Panc1 (cell line): ENCODE results near the gene NTM. TPM values are rescaled to one million over a fixed set of nuclear protein-coding genes. Genes with fewer than 3 reads are reported as not detected.
"Not testable (repeated sequence)": the region's sequence is repeated elsewhere in the genome, so short reads cannot be mapped to it uniquely, and the experiment has no call there.

ENCODE experiments used
- ATAC-seq: fragments of 200-7000 bp; cut with Tn5 transposase; 2 replicates; pipeline ENCODE4 v1.9.1; 2020; ENCODE audit warnings: mild to moderate bottlenecking, moderate library complexity
- BruUV-seq: library from RNA; stranded (reverse); fragments of 400-500 nt; replicated peaks from 2 replicates; lab custom pipeline; 2021; lab: Mats Ljungman, UMichigan
- CTCF ChIA-PET: fragments of 300-600 bp; sonication (Branson Sonifier 250); formaldehyde crosslinking; loops from one replicate; lab custom pipeline; 2022; ENCODE audit warnings: antibody characterized with exemption; lab: Charles Lee
- POLR2A ChIA-PET: fragments of 300-600 bp; sonication (Branson Sonifier 250); formaldehyde crosslinking; loops from one replicate; lab custom pipeline; 2022; ENCODE audit warnings: antibody characterized with exemption; lab: Charles Lee
- DNase-seq: peaks from one replicate; pipeline ENCODE4 v3.0.0-alpha.2; 2010; ENCODE audit warnings: low read depth, low spot score
- H3K27ac ChIP-seq: 2 replicates; pipeline ENCODE4 v1.5.1; 2011; ENCODE audit warnings: mild to moderate bottlenecking, low read length, inconsistent platforms
- H3K27me3 ChIP-seq: fragments of 200-500 bp; sonication (Bioruptor generic); 2 replicates; pipeline ENCODE4 v1.6.0; 2014; ENCODE audit warnings: low read length, inconsistent platforms; ENCODE audit not compliant: control insufficient read depth, insufficient read depth
- H3K36me3 ChIP-seq: fragments of 200-500 bp; sonication (Bioruptor generic); 2 replicates; pipeline ENCODE4 v1.5.1; 2014; ENCODE audit warnings: inconsistent platforms, mild to moderate bottlenecking, low read length, moderate library complexity; ENCODE audit not compliant: control insufficient read depth, insufficient read depth
- H3K4me1 ChIP-seq: 2 replicates; pipeline ENCODE4 v1.5.1; 2011; ENCODE audit warnings: inconsistent platforms, mild to moderate bottlenecking, low read length, moderate library complexity; ENCODE audit not compliant: control insufficient read depth, insufficient read depth
- H3K4me3 ChIP-seq, 2 experiments: 2 replicates each; pipeline ENCODE4 v1.5.1; 2011 to 2012; ENCODE audit warnings: low read depth in 2 of 2, low read length in 2 of 2, mild to moderate bottlenecking in 2 of 2, inconsistent platforms in 1 of 2, moderate library complexity in 1 of 2
- H3K9me3 ChIP-seq: fragments of 200-500 bp; sonication (Bioruptor generic); 2 replicates; pipeline ENCODE4 v1.5.1; 2014; ENCODE audit warnings: low read depth, mild to moderate bottlenecking, inconsistent platforms, low read length, moderate library complexity; ENCODE audit not compliant: control insufficient read depth, insufficient read depth
- POLR2AphosphoS5 ChIP-seq: IDR thresholded peaks from 2 replicates; pipeline ENCODE4 v1.6.1; 2012; ENCODE audit warnings: mild to moderate bottlenecking, low read depth, low read length, moderate library complexity
- SIN3A ChIP-seq: IDR thresholded peaks from 2 replicates; pipeline ENCODE4 v1.6.1; 2012; ENCODE audit warnings: low read depth, mild to moderate bottlenecking, low read length, moderate library complexity, borderline replicate concordance; ENCODE audit not compliant: insufficient read depth
- TCF7L2 ChIP-seq: IDR thresholded peaks from 2 replicates; pipeline ENCODE4 v1.6.1; 2011; ENCODE audit warnings: mild to moderate bottlenecking, low read depth, low read length, inconsistent platforms
- in situ Hi-C: cut with HindIII; loops from 2 replicates; pipeline ENCODE4 v1.10.0; 2016; ENCODE audit warnings: low sequenced_read_pairs, low pct_unique_long_range_greater_than_20kb
- intact Hi-C: fragments of 100-400 bp; cut with micrococcal nuclease; formaldehyde crosslinking; loops from one replicate; pipeline ENCODE4 v1.10.0; 2022; ENCODE audit not compliant: unreplicated experiment
- total RNA-seq: library from RNA; stranded (reverse); gene quantifications from one replicate; pipeline ENCODE4 v1.2.1, GENCODE V29; 2021; ENCODE audit not compliant: unreplicated experiment
- TF ChIP-seq, protein P1 (sequence below): fragments of 450-650 bp; IDR thresholded peaks from 2 replicates; pipeline ENCODE4 v1.5.1; 2017; ENCODE audit warnings: mild to moderate bottlenecking
- TF ChIP-seq, protein P2 (sequence below), 2 experiments: IDR thresholded peaks; 2 replicates each; pipeline ENCODE4 v1.6.1; 2011 to 2012; ENCODE audit warnings: low read depth in 2 of 2, control low read depth in 1 of 2, low read length in 1 of 2, mild to moderate bottlenecking in 1 of 2, moderate library complexity in 1 of 2; ENCODE audit not compliant: insufficient read depth in 1 of 2

Gene NTM
- total RNA-seq, 1 experiment from 2014 or later: 0.10 TPM

DNA sequence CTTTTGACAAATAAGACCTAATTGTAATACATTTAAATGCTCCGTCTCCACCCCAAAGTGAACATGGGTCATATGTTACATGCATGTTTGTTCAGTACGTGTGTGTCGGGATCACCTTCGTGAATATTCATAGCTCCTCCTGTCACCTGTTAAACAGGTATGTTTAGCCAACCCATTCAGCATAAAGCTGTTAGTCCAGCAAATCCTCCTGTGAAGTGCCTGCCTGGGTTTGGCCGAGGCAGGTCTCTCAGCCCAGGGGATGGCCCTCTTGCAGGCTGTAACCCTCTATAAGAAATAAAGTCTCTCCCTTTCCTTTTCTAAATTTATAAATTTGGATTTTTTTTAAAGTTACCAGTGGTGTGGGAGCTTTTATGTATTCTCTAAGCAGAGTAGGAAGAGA, 38.9 kb upstream of the NTM start:
- ChIA-PET CTCF (no interaction called here), POLR2A (no interaction called here)
- no peaks in the 10 kb centered on the region for H3K4me1 ChIP-seq
- no peak for ATAC-seq
- no peaks in the 10 kb centered on the region for H3K9me3 ChIP-seq
- BruUV-seq: no TSS peak
- no peak overlapping the region for H3K27ac ChIP-seq
- H3K4me3 ChIP-seq: no peak overlapping the region
- no peak for DNase-seq
- no peaks in the 10 kb centered on the region for H3K27me3 ChIP-seq
- in situ Hi-C loops (no loop called here), intact Hi-C loops (no loop called here)
- no peak for TF ChIP-seq SIN3A
- TF ChIP-seq, protein P1, sequence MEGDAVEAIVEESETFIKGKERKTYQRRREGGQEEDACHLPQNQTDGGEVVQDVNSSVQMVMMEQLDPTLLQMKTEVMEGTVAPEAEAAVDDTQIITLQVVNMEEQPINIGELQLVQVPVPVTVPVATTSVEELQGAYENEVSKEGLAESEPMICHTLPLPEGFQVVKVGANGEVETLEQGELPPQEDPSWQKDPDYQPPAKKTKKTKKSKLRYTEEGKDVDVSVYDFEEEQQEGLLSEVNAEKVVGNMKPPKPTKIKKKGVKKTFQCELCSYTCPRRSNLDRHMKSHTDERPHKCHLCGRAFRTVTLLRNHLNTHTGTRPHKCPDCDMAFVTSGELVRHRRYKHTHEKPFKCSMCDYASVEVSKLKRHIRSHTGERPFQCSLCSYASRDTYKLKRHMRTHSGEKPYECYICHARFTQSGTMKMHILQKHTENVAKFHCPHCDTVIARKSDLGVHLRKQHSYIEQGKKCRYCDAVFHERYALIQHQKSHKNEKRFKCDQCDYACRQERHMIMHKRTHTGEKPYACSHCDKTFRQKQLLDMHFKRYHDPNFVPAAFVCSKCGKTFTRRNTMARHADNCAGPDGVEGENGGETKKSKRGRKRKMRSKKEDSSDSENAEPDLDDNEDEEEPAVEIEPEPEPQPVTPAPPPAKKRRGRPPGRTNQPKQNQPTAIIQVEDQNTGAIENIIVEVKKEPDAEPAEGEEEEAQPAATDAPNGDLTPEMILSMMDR: no peak
- TF ChIP-seq, protein P2, sequence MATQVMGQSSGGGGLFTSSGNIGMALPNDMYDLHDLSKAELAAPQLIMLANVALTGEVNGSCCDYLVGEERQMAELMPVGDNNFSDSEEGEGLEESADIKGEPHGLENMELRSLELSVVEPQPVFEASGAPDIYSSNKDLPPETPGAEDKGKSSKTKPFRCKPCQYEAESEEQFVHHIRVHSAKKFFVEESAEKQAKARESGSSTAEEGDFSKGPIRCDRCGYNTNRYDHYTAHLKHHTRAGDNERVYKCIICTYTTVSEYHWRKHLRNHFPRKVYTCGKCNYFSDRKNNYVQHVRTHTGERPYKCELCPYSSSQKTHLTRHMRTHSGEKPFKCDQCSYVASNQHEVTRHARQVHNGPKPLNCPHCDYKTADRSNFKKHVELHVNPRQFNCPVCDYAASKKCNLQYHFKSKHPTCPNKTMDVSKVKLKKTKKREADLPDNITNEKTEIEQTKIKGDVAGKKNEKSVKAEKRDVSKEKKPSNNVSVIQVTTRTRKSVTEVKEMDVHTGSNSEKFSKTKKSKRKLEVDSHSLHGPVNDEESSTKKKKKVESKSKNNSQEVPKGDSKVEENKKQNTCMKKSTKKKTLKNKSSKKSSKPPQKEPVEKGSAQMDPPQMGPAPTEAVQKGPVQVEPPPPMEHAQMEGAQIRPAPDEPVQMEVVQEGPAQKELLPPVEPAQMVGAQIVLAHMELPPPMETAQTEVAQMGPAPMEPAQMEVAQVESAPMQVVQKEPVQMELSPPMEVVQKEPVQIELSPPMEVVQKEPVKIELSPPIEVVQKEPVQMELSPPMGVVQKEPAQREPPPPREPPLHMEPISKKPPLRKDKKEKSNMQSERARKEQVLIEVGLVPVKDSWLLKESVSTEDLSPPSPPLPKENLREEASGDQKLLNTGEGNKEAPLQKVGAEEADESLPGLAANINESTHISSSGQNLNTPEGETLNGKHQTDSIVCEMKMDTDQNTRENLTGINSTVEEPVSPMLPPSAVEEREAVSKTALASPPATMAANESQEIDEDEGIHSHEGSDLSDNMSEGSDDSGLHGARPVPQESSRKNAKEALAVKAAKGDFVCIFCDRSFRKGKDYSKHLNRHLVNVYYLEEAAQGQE (IDR thresholded peaks at IDR 0.05; ENCODE audit: insufficient read depth in 1 of 2, low read depth in 2 of 2, low read length in 1 of 2): no peak
- TF ChIP-seq POLR2AphosphoS5: no peak
- no peak for TF ChIP-seq TCF7L2
- no peaks in the 10 kb centered on the region for H3K36me3 ChIP-seq

DNA sequence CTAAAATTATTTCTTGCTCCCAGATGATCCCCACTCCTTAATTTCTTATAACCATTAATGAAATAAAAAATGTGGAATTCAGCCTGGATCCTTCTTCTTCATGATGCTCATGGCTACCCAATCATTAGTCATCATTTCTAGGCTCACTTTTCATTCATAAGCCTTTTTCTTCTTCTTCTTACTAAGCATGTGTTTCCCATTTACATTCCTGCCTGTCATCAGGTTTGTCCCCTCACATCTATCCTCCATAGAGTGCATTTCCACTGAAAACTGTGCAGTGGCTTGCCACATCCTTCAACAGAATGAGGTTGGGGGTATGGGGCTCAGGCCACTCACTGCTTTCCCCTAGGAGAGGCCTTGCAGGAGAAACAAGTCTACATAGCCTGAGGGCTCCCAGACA, 35.8 kb upstream of the NTM start:
- Histone ChIP-seq H3K27ac (no peak overlapping the region), H3K36me3 (no peaks in the 10 kb centered on the region), H3K9me3 (no peaks in the 10 kb centered on the region), H3K4me1 (no peaks in the 10 kb centered on the region), H3K4me3 (no peak overlapping the region), H3K27me3 (no peaks in the 10 kb centered on the region; the same call in 1 of the 2 replicates)
- CTCF ChIA-PET: no interaction called here
- DNase-seq: no peak
- ATAC-seq: no peak
- no TSS peak for BruUV-seq
- in situ Hi-C loops: no loop called here
- POLR2A ChIA-PET: no interaction called here
- TF ChIP-seq POLR2AphosphoS5 (no peak), SIN3A (no peak), TCF7L2 (no peak)
- TF ChIP-seq, protein P1: no peak
- TF ChIP-seq, protein P2 (IDR thresholded peaks at IDR 0.05; ENCODE audit: insufficient read depth in 1 of 2, low read depth in 2 of 2, low read length in 1 of 2): no peak
- intact Hi-C loops: no loop called here

DNA sequence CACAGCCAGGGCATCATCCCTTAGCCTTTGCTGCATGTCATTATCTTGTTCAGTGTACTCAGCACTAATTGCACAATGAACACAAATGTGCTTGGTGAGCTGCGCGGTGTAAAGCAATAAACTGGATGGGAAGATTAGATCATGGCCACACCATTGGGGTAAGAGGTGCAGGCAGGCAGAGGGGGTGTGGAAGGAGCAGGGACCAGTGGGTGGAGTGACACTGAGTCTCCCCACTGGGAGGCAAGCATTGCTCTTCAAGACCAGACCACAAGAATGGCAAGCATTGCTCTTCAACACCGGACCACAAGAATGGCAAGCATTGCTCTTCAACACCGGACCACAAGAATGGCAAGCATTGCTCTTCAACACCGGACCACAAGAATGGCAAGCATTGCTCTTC, 28.5 kb upstream of the NTM start:
- ATAC-seq, DNase-seq, H3K27ac ChIP-seq, H3K36me3 ChIP-seq, in situ Hi-C loops, H3K9me3 ChIP-seq, H3K4me3 ChIP-seq, CTCF ChIA-PET, POLR2A ChIA-PET, H3K4me1 ChIP-seq, intact Hi-C loops, BruUV-seq, H3K27me3 ChIP-seq: not testable (repeated sequence)

DNA sequence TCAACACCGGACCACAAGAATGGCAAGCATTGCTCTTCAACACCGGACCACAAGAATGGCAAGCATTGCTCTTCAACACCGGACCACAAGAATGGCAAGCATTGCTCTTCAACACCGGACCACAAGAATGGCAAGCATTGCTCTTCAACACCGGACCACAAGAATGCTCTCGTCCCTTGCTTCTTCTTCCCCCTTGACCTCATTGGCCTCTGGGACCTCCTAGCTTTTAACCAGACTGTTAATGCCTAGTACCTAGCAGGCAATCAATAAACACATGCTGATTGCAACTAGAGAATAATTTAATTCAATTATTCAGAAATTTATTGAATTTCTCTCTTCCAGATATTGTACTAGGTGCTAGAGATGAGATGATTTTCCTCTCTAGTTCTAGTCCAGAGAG, 28.0 kb upstream of the NTM start:
- H3K9me3 ChIP-seq, ATAC-seq, H3K36me3 ChIP-seq, H3K27ac ChIP-seq, CTCF ChIA-PET, BruUV-seq, H3K27me3 ChIP-seq, intact Hi-C loops, H3K4me1 ChIP-seq, DNase-seq, in situ Hi-C loops, POLR2A ChIA-PET, H3K4me3 ChIP-seq: not testable (repeated sequence)
